GM18870 (cell line): ENCODE measurements around the gene CYTH2.

Experiments
- ATAC-seq: cut with Tn5 transposase; IDR thresholded peaks from one replicate; pipeline ENCODE4 v1.9.1; 2021; ENCODE audit warnings: moderate library complexity; ENCODE audit not compliant: unreplicated experiment

The CYTH2 gene

GRCh38 chr19:48452289-48453190 lies 16.6 kb upstream of the CYTH2 start:
- ATAC-seq = no peak

GRCh38 chr19:48454150-48454730 lies 14.9 kb upstream of the CYTH2 start:
- ATAC-seq = no peak

DNA sequence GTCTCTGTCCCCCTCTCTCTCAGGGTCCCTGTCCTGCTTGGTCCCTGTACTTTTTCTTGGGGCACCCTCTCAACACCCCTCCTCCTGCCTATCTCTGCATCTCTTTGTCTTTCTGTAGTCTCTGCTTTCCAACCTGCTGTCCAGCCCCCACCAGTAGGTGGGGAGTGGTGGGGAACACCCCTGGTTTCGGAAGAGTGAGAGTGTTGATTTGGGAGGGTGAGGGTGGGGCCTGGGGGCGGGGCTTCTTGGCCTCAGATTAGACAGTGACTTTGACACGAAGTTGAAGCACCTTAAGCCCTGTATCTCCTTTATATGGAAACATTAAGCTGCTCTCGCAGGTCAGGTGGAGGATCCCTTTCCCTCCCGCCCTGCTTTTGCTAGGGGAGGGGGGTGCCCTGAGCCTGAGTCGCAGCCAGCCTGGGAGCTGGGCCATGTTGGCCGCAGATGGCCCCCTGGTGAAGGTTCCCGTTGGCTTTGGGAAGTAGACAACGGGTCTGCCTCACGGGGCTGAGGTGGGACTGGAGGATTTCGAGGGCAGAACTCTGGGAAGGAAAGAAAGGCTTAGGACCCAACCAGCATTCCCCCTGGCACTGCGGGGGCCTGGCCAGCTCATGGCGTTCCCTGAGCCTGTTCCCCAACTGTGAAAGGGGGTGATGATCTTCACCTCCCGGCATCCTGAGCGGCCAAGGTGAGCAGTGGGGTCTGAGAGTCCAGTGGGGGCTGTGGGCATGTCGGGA lies 13.8 kb upstream of the CYTH2 start, which contains the start of gene KCNJ14:
TSS of gene KCNJ14 (plus strand) at position 404 of the 737 bp plus-strand sequence. CDS start 6,151 bp downstream, outside the sequence.
- no peak for ATAC-seq

- no peak for ATAC-seq
Measured at GRCh38 chr19:48455908-48456562, 13.1 kb upstream of the CYTH2 start.

- ATAC-seq = no peak
Measured at GRCh38 chr19:48456864-48457263, 12.3 kb upstream of the CYTH2 start.

DNA sequence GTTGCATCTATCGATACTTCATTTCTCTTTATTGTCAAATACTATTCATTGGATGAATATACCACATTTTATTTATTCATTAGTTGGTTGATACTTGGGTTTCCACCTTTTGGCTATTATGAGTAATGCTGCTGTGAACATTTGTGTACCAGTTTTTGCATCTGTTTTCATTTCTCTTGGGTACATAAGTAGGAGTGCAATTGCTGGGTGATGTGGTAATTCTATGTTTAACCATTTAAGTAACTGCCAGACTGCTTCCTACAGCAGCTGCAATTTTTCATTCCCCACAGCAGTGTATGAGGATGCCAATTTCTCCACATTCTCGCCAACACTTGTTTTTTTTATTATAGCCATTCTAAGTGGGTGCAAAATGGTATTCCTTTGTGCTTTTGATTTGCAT lies 11.2 kb upstream of the CYTH2 start:
- no peak for ATAC-seq

DNA sequence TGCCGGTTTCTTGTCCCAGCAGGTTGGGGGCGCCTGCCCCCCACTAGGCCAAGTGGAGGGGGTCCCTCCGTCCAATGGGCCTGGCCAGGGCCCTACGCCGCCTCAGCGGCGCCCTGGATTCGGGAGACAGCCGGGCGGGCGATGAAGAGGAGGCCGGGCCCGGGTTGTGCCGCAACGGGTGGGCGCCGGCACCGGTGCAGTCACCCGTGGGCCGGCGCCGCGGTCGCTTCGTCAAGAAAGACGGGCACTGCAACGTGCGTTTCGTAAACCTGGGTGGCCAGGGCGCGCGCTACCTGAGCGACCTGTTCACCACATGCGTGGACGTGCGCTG lies 7.6 kb upstream of the CYTH2 start:
- ATAC-seq = no peak

GRCh38 chr19:48461982-48462655 lies 7.0 kb upstream of the CYTH2 start:
- ATAC-seq = no peak

GRCh38 chr19:48465215-48465614 lies 4.0 kb upstream of the CYTH2 start:
- no peak for ATAC-seq

GRCh38 chr19:48466561-48467325 lies 2.4 kb upstream of the CYTH2 start:
- no peak for ATAC-seq

GRCh38 chr19:48468772-48469288 lies 339 bp upstream of the CYTH2 start:
- ATAC-seq = peak; percentile 90

DNA sequence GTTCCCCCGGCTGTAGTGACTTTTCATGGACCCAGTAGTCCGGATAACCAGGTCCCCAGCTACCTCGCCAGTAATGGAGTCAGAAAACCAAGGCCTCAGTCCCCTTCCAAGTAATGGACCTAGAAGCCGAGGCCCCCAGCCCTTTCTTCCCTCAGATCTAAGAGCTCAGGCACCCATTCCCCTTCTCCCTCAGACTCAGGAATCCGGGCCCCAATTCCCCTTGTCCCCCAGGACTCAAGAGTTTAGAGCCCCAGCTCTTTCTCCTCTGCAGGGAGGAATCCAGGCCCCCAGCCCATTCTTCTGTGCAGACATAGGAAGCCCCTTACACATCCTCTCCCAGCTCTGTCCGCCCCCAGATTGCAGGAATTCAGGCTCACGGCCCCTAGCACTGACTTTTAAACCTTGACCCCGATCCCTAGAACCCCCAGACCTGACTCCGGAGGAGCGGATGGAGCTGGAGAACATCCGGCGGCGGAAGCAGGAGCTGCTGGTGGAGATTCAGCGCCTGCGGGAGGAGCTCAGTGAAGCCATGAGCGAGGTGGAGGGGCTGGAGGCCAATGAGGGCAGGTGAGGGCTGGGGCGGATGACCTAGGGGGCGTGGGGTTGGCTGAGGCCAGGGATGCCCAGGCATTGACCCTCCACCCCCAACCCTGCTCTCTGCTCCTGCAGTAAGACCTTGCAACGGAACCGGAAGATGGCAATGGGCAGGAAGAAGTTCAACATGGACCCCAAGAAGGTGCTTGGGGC lies 938 bp downstream of the CYTH2 start:
- ATAC-seq = no peak

DNA sequence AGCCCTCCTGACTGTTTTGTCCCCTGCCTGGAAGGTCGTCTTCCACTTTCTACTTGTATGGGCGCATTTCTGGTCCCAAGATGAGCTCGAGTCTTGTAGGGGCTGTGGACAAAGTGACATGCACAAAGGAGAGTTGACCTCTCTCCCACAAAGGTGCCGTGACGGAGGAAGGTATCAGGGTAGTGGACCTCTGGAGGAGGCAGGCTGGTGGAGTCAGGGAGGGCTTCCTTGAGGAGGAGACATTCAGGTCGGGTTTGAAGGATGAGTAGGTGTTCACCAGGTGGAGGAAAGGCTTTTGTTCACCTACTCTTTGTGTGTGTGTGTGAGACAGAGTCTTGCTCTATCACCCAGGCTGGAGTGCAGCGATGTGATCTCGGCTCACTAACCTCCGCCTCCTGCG lies 1.7 kb downstream of the CYTH2 start:
- no peak for ATAC-seq

DNA sequence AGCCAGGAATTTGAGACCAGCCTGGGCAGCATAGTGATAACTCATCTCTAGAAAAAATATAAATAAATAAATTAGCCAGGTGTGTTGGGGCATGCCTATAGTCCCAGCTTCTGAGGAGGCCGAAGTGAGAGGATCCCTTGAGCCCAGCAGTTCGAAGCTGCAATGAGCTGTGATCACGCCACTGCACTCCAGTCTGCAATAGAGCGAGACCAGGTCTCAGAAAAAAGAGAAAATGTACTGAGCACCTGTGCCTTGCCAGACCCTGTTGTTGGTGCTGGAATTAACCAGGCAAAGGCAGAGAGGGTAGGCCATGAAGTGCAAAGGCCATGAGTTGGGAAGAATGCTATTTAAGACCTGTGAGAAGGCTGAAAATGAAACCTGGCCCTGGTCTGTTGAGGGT lies 2.7 kb downstream of the CYTH2 start:
- ATAC-seq = no peak

DNA sequence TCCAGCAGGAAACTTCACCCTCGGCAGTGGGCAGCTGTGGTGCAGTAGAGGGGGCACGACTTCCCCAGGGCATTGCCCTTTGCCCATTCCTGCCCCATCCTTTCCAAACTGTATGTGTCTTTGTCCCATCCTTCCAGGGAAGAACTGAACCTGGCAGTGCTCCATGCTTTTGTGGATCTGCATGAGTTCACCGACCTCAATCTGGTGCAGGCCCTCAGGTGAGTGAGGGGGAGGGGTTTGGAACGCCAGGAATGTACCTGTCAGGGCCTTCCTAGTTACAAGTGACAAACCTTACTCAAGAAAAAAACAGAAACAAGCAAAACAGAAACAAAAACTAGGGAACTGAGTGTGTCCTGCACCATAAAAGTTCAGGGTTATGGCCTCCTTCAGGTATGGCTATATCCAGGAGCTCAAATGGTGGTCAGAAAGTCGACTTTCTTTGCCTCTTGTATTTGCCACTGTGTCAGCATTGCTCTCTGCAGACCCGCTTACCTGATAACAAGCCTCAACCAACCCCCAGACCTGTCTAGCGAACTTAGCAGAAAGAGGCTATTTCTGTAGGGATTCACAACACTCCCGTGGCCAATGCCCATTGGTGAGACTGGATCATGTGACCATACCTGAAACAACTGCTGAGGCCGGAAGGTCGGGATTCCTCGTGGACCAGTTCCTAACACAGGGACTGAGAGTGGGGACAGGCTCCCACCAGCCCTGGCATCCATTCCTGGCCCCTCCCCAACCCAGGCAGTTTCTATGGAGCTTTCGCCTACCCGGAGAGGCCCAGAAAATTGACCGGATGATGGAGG lies 4.2 kb downstream of the CYTH2 start:
- no peak for ATAC-seq

GRCh38 chr19:48474084-48474592 lies 5.0 kb downstream of the CYTH2 start:
- no peak for ATAC-seq

GRCh38 chr19:48475369-48476068 lies 6.3 kb downstream of the CYTH2 start:
- ATAC-seq = no peak
